Small intestine (tissue), 7 donors: ENCODE measurements around the gene TELO2. TPM values are rescaled to one million over a fixed set of nuclear protein-coding genes. Genes with fewer than 3 reads are reported as not detected.

Source experiments
- DNase-seq, 2 donors: peaks; one replicate each; pipeline versions ENCODE4 v3.0.0 to v3.0.0-alpha.2; 2013
- FAIRE-seq: peaks from 2 replicates; lab custom pipeline; 2012; peaks lifted over from hg19 to GRCh38; lab: Jason Lieb, UNC
- H3K27ac ChIP-seq, 3 donors: one replicate each; pipeline ENCODE4 v1.5.1; 2013; ENCODE audit warnings: low read length in 2 of 3, mild to moderate bottlenecking in 2 of 3, control low read depth in 1 of 3, inconsistent platforms in 1 of 3, low read depth in 1 of 3, moderate library complexity in 1 of 3
- H3K27me3 ChIP-seq, 3 donors: one replicate each; pipeline ENCODE4 v1.6.1; 2013; ENCODE audit warnings: low read length in 3 of 3, inconsistent platforms in 1 of 3; ENCODE audit not compliant: control insufficient read depth in 3 of 3, insufficient read depth in 3 of 3
- H3K36me3 ChIP-seq, 3 donors: one replicate each; pipeline ENCODE4 v1.6.1; 2013; ENCODE audit warnings: low read length in 3 of 3, inconsistent platforms in 1 of 3, low read depth in 1 of 3, mild to moderate bottlenecking in 1 of 3, moderate library complexity in 1 of 3; ENCODE audit not compliant: control insufficient read depth in 3 of 3, insufficient read depth in 2 of 3
- H3K4me1 ChIP-seq, 3 donors: one replicate each; pipeline ENCODE4 v1.6.1; 2013; ENCODE audit warnings: low read length in 2 of 3, inconsistent platforms in 1 of 3, low read depth in 1 of 3, mild to moderate bottlenecking in 1 of 3, moderate library complexity in 1 of 3; ENCODE audit not compliant: control insufficient read depth in 3 of 3, insufficient read depth in 2 of 3
- H3K4me3 ChIP-seq, 3 donors: one replicate each; pipeline ENCODE4 v1.5.1; 2013; ENCODE audit warnings: low read length in 3 of 3, control low read depth in 1 of 3, inconsistent platforms in 1 of 3, low read depth in 1 of 3, mild to moderate bottlenecking in 1 of 3, moderate library complexity in 1 of 3
- H3K9me3 ChIP-seq, 2 donors: one replicate each; pipeline ENCODE4 v1.6.1; 2013; ENCODE audit warnings: low read depth in 1 of 2, low read length in 1 of 2; ENCODE audit not compliant: control insufficient read depth in 2 of 2, insufficient read depth in 1 of 2
- WGBS, 3 donors: extraction: QIAGEN DNeasy Blood & Tissue Kit; methylation state at CpG; one replicate each; pipeline ENCODE4 v1.1.7; 2013; 5-methylcytosine and 5-hydroxymethylcytosine counted together
- polyA plus RNA-seq, 4 donors: library from polyadenylated mRNA; stranded (reverse) in 3 of 4; unstranded in 1 of 4; fragments of 200-250 nt in 3 of 4; fragments of 120-200 nt in 1 of 4; gene quantifications; one replicate each; pipeline versions ENCODE4 v1.2.1 to v1.2.3, GENCODE V29; 2013
- donor health status: healthy with polysubstance abuse.
- donor health status: control.
- donor health status: control.
- donor health status: Bipolar disorder and iron deficiency.
- donor health status: healthy.

Gene TELO2
- polyA plus RNA-seq, 4 donors: 41.3 to 50.3 (median 44.7) TPM

DNA sequence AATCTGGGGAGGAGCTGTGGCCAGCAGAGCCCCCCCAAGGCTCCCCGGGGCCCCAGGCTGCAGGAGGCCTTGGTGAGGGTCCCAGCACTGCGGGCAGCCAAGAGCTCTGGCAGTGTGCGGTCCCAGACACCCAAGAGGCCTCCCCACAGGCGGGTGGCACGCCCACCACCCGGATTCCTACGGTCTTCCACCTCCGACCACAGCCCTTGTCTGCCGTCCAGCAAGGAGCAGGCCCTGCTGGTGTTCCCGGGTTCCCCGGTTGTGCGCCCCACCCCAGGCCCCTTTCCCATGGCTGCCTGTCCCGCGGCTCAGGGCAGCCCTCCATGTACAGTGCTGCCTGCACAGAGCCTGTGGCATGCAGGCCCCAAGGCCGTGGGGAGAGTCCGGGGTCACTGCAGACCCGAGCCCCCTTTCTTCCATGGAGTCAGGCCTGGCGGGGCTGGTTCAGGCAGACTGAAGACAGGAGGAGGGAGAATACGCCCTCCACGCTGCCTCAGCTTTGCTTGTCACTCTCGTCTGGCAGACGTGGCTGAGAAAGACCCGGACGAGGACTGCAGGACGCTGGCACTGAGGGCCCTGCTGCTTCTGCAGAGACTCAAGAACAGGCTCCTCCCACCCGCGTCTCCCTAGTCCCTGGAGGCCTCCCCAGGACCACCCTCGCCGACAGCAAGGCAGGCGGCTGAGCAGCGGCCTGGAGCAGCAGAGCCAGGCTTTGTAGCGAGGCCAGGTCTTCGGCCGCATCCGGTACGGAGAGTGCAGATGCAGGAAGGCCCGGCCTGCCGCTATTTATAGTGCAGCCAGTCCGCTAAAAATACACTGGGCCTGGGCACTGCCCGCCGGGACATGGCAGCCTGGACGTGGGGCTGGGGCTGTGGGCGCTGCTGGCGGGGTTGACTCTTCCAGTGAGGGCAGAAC, 16.4 kb downstream of the TELO2 start:
- Histone ChIP-seq H3K36me3 (peaks cover 0 to 77% (median 11%) of the 10 kb centered on the region in 3 donors), H3K27me3 (no peaks in the 10 kb centered on the region), H3K9me3 (peaks cover 0 to 9% of the 10 kb centered on the region in 2 donors), H3K4me3 (no peak overlapping the region), H3K27ac (no peak overlapping the region), H3K4me1 (no peaks in the 10 kb centered on the region)
- FAIRE-seq (no peak), DNase-seq (no peak)
- WGBS, 3 donors: 80 to 87% (median 86%) methylated on average over 38 to 44 of the region's 44 CpGs

DNA sequence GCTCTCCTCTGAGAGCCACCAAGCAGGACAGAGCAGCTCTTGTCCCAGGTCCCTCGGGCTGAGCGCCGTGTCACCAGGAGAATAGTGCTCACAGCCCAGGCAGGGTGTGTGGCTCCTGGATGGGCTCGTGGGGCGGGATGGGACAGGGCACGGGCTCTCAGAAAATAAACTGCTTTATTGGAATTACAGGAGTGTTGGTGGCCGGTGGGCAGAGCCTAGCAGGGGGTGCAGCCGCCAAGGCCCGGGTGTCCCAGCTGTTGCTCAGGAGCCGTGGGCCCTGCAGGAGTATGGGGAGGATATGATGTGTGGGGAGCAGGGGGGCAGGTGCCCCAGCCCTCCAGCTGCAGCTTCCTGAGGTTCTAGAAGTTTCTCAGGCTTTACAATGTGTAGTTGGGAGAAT, 17.1 kb downstream of the TELO2 start:
- no peak overlapping the region for H3K4me3 ChIP-seq
- 87 to 93% (median 91%) methylated on average over 10 of the region's 10 CpGs for WGBS, 3 donors
- no peaks in the 10 kb centered on the region for H3K4me1 ChIP-seq
- H3K27ac ChIP-seq: peak overlapping the region in 1 of 3 donors; percentile 43
- H3K9me3 ChIP-seq: peaks cover 0 to 12% of the 10 kb centered on the region in 2 donors
- H3K36me3 ChIP-seq: peaks cover 0 to 71% (median 11%) of the 10 kb centered on the region in 3 donors
- no peak for DNase-seq
- no peak for FAIRE-seq
- H3K27me3 ChIP-seq: no peaks in the 10 kb centered on the region

DNA sequence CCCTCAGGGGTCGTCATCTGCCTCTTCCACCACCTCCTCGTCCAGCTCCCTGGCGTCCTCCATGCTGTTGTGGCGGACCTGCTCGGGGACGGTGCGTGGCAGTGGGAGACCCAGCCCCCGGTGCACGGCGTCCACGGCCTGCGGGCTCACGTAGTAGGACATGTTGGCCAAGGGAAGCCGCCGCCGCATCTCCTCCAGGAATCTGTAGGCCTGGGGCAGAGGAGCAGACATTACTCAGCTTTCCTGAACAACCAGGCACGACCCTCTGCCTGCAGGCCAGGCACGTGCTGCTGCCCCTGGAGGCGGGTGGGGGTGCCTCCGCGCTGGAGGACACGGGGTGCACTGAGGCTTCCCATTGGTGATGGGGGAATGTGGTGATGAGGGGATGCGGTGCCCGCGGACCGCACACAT, 17.8 kb downstream of the TELO2 start:
- H3K27me3 ChIP-seq: no peaks in the 10 kb centered on the region
- H3K4me1 ChIP-seq: no peaks in the 10 kb centered on the region
- no peak overlapping the region for H3K4me3 ChIP-seq
- FAIRE-seq (no peak), DNase-seq (no peak)
- peaks cover 0 to 64% (median 11%) of the 10 kb centered on the region in 3 donors for H3K36me3 ChIP-seq
- no peak overlapping the region for H3K27ac ChIP-seq
- WGBS, 3 donors: 92 to 95% (median 92%) methylated on average over 26 of the region's 26 CpGs
- peaks cover 0 to 15% of the 10 kb centered on the region in 2 donors for H3K9me3 ChIP-seq

GRCh38 chr16:1511662-1512569, 18.8 kb downstream of the TELO2 start:
- FAIRE-seq (no peak), DNase-seq (no peak)
- H3K4me1 ChIP-seq: no peaks in the 10 kb centered on the region
- no peak overlapping the region for H3K27ac ChIP-seq
- H3K27me3 ChIP-seq: no peaks in the 10 kb centered on the region
- H3K36me3 ChIP-seq: peaks cover 0 to 54% (median 11%) of the 10 kb centered on the region in 3 donors
- H3K9me3 ChIP-seq: peaks cover 0 to 15% of the 10 kb centered on the region in 2 donors
- H3K4me3 ChIP-seq: no peak overlapping the region
- 80 to 89% (median 88%) methylated on average over 28 to 30 of the region's 30 CpGs for WGBS, 3 donors

GRCh38 chr16:1512774-1513173, 19.6 kb downstream of the TELO2 start:
- DNase-seq (no peak), FAIRE-seq (no peak)
- Histone ChIP-seq H3K36me3 (peaks cover 0 to 46% (median 11%) of the 10 kb centered on the region in 3 donors), H3K27ac (no peak overlapping the region), H3K9me3 (peaks cover 0 to 15% of the 10 kb centered on the region in 2 donors), H3K4me3 (no peak overlapping the region), H3K27me3 (no peaks in the 10 kb centered on the region), H3K4me1 (no peaks in the 10 kb centered on the region)
- WGBS, 3 donors: 86 to 93% (median 89%) methylated on average over 15 of the region's 15 CpGs

DNA sequence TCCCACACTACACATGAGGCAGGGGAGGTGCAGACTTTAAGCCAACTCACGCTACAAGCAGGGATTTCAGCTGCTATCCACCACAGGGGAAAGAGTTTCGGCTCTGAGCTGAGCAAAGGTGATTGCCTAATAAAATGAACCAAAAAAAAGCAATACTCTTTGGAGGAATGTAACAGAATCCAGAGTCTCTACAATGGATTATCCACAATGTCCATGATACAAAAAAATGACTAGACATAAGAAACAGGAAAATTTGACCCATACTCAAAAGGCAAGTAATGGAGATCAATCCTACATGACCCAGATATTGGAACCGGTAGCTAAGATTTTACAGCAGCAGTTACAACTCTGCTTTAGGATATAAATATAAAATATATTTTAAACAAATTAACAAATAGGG, 21.3 kb downstream of the TELO2 start:
- no peak overlapping the region for H3K27ac ChIP-seq
- no peak for DNase-seq
- 88 to 98% (median 90%) methylated on average over 3 of the region's 3 CpGs for WGBS, 3 donors
- no peaks in the 10 kb centered on the region for H3K4me1 ChIP-seq
- peaks cover 0 to 48% (median 10%) of the 10 kb centered on the region in 3 donors for H3K36me3 ChIP-seq
- H3K4me3 ChIP-seq: no peak overlapping the region
- peaks cover 0 to 15% of the 10 kb centered on the region in 2 donors for H3K9me3 ChIP-seq
- no peaks in the 10 kb centered on the region for H3K27me3 ChIP-seq
- FAIRE-seq: no peak

DNA sequence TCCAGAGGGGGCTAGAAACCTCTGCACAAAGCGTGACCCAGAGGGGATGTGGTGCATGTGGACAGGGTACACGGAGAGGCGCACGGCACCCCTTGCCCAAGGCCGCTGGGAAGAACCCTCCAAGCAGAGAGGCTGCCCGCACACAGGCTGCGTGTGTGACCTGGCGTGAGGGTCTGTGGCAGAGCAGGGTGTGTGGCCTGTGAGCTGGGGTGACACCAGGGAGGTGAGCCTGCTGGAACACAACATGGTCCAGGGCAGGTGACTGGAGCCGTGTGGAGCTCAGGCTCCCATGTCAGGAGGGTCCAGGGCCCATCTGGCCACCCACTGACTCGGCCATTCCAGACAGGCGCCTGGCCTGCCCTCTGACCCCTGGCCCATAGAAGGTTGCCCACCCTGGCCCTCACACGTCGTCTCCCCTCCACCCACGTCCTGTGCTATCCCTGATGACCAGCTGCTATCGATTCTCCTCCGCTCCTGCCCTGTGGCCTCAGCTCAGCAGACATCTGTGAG, 25.5 kb downstream of the TELO2 start:
- no peaks in the 10 kb centered on the region for H3K27me3 ChIP-seq
- no peak overlapping the region for H3K4me3 ChIP-seq
- peaks cover 0 to 15% of the 10 kb centered on the region in 2 donors for H3K9me3 ChIP-seq
- 91 to 93% (median 92%) methylated on average over 16 of the region's 16 CpGs for WGBS, 3 donors
- H3K27ac ChIP-seq: no peak overlapping the region
- DNase-seq (no peak), FAIRE-seq (no peak)
- peaks cover 0 to 42% (median 0%) of the 10 kb centered on the region in 3 donors for H3K36me3 ChIP-seq
- no peaks in the 10 kb centered on the region for H3K4me1 ChIP-seq

DNA sequence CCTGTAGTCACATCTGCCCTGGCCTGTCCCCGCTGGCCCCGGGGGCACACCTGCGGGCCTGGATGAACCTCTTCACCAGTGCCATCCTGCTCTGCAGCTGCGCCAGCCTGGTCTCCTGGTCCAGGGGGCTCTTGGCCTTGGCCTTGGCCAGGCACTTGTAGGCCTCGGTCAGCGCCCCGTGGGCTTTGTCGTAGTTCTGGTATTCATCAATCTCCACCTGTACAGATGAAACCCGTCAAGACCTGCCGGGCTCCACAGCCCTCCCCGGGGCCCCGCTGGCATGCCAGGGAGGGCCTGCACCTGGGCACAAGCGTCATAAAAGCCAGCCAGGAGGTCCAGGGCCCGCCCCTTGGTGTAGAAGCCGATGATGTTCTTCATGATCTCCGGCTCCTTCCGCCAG, 26.7 kb downstream of the TELO2 start:
- Histone ChIP-seq H3K4me3 (no peak overlapping the region), H3K27ac (no peak overlapping the region), H3K27me3 (no peaks in the 10 kb centered on the region), H3K9me3 (peaks cover 0 to 6% of the 10 kb centered on the region in 2 donors), H3K36me3 (peaks cover 0 to 47% (median 0%) of the 10 kb centered on the region in 3 donors), H3K4me1 (no peaks in the 10 kb centered on the region)
- DNase-seq (no peak), FAIRE-seq (no peak)
- WGBS, 3 donors: 89 to 93% (median 91%) methylated on average over 17 of the region's 17 CpGs
